SK-N-SH treated with all-trans-retinoic acid at 6 μM for 48 hours (cell line): ENCODE measurements around the gene FAM234B.

Experiments
- ATAC-seq: fragments of 200-7000 bp; cut with Tn5 transposase; 3 replicates; pipeline ENCODE4 v1.9.1; 2020; ENCODE audit warnings: mild to moderate bottlenecking, moderate library complexity
- ARNTL ChIP-seq: fragments of 450-650 bp; formaldehyde crosslinking; IDR thresholded peaks from 2 replicates; pipeline ENCODE4 v1.5.0; 2020; ENCODE audit warnings: low read depth, mild to moderate bottlenecking, moderate library complexity, borderline replicate concordance
- BACH2 ChIP-seq: fragments of 250-450 bp; sonication (Bioruptor Pico); IDR thresholded peaks from 2 replicates; pipeline ENCODE4 v1.9.0; 2021; ENCODE audit warnings: mild to moderate bottlenecking, borderline replicate concordance
- CREB5 ChIP-seq: fragments of 250-450 bp; sonication (Bioruptor Pico); IDR thresholded peaks from 2 replicates; pipeline ENCODE4 v1.5.1; 2020; ENCODE audit warnings: low read depth, mild to moderate bottlenecking, moderate library complexity
- CSDC2 ChIP-seq: fragments of 250-450 bp; sonication (Bioruptor Pico); IDR thresholded peaks from 2 replicates; pipeline ENCODE4 v1.5.0; 2020; ENCODE audit warnings: mild to moderate bottlenecking, moderate library complexity
- CSRNP3 ChIP-seq: fragments of 250-450 bp; sonication (Bioruptor Pico); IDR thresholded peaks from 2 replicates; pipeline ENCODE4 v1.5.1; 2021; ENCODE audit warnings: mild to moderate bottlenecking, moderate library complexity
- ESRRG ChIP-seq: fragments of 250-450 bp; sonication (Bioruptor Pico); IDR thresholded peaks from 2 replicates; pipeline ENCODE4 v1.6.1; 2021; ENCODE audit warnings: mild to moderate bottlenecking
- GLIS3 ChIP-seq: fragments of 250-450 bp; sonication (Bioruptor Pico); IDR thresholded peaks from 2 replicates; pipeline ENCODE4 v1.5.0; 2020; ENCODE audit warnings: mild to moderate bottlenecking, moderate library complexity
- ISL1 ChIP-seq: fragments of 250-450 bp; sonication (Bioruptor Pico); IDR thresholded peaks from 2 replicates; pipeline ENCODE4 v2.1.2; 2022; ENCODE audit warnings: mild to moderate bottlenecking, moderate library complexity
- OSR1 ChIP-seq: fragments of 250-450 bp; sonication (Bioruptor Pico); IDR thresholded peaks from 2 replicates; pipeline ENCODE4 v1.8.0; 2022; ENCODE audit warnings: moderate library complexity, mild to moderate bottlenecking, inconsistent platforms
- PATZ1 ChIP-seq: fragments of 250-450 bp; sonication (Bioruptor Pico); IDR thresholded peaks from 2 replicates; pipeline ENCODE4 v1.8.0; 2020; ENCODE audit warnings: mild to moderate bottlenecking, moderate library complexity, borderline replicate concordance
- POU6F1 ChIP-seq: fragments of 250-450 bp; sonication (Bioruptor Pico); IDR thresholded peaks from 2 replicates; pipeline ENCODE4 v1.8.0; 2021; ENCODE audit warnings: low read depth, mild to moderate bottlenecking, moderate library complexity, borderline replicate concordance
- PPARA ChIP-seq: fragments of 250-450 bp; sonication (Bioruptor Pico); IDR thresholded peaks from 2 replicates; pipeline ENCODE4 v1.5.0; 2020; ENCODE audit warnings: mild to moderate bottlenecking, borderline replicate concordance
- RARB ChIP-seq: fragments of 250-450 bp; sonication (Bioruptor Pico); IDR thresholded peaks from 2 replicates; pipeline ENCODE4 v1.8.0; 2021; ENCODE audit warnings: mild to moderate bottlenecking, moderate library complexity
- TCF4 ChIP-seq: fragments of 250-450 bp; sonication (Bioruptor Pico); IDR thresholded peaks from 2 replicates; pipeline ENCODE4 v1.8.0; 2021; ENCODE audit warnings: mild to moderate bottlenecking, moderate library complexity, borderline replicate concordance
- TOX ChIP-seq: fragments of 250-450 bp; sonication (Bioruptor Pico); IDR thresholded peaks from 2 replicates; pipeline ENCODE4 v1.8.0; 2021; ENCODE audit warnings: mild to moderate bottlenecking, moderate library complexity, borderline replicate concordance
- TSHZ2 ChIP-seq: fragments of 250-450 bp; sonication (Bioruptor Pico); IDR thresholded peaks from 2 replicates; pipeline ENCODE4 v1.5.0; 2020; ENCODE audit warnings: mild to moderate bottlenecking, moderate library complexity
- ZC3H10 ChIP-seq: fragments of 250-450 bp; sonication (Bioruptor Pico); IDR thresholded peaks from 2 replicates; pipeline ENCODE4 v1.5.1; 2021; ENCODE audit warnings: mild to moderate bottlenecking, moderate library complexity
- ZFP3 ChIP-seq: fragments of 250-450 bp; sonication (Bioruptor Pico); IDR thresholded peaks from 2 replicates; pipeline ENCODE4 v1.5.0; 2020; ENCODE audit warnings: mild to moderate bottlenecking, moderate library complexity
- ZNF565 ChIP-seq: fragments of 450-650 bp; formaldehyde crosslinking; conservative IDR thresholded peaks from 2 replicates; pipeline ENCODE4 v1.5.0; 2020; ENCODE audit warnings: low read depth, mild to moderate bottlenecking, moderate library complexity
- ZNF70 ChIP-seq: fragments of 450-650 bp; formaldehyde crosslinking; IDR thresholded peaks from 2 replicates; pipeline ENCODE4 v1.5.0; 2020; ENCODE audit warnings: mild to moderate bottlenecking, moderate library complexity
- ZNF8 ChIP-seq: fragments of 450-650 bp; formaldehyde crosslinking; IDR thresholded peaks from 2 replicates; pipeline ENCODE4 v1.5.0; 2020; ENCODE audit warnings: mild to moderate bottlenecking, moderate library complexity

Gene FAM234B

GRCh38 chr12:13044002-13044905 lies at the start of gene FAM234B:
Gene FAM234B, plus strand, starts transcription at chr12:13044381. Its CDS starts 23 bp downstream, at chr12:13044404.
- TF ChIP-seq TSHZ2 (no peak), CSDC2 (CRISPR knock-in tag) (no peak), BACH2 (CRISPR knock-in tag) (no peak), RARB (CRISPR knock-in tag) (no peak), POU6F1 (CRISPR knock-in tag) (no peak), ZC3H10 (no peak), PPARA (CRISPR knock-in tag) (no peak), ESRRG (no peak), ZNF565 (CRISPR knock-in tag) (no peak), TOX (CRISPR knock-in tag) (no peak), TCF4 (CRISPR knock-in tag) (no peak), GLIS3 (no peak), OSR1 (CRISPR knock-in tag) (no peak), ISL1 (no peak)
- ATAC-seq = peak; percentile 99

- TF ChIP-seq ESRRG (no peak), ISL1 (no peak), ARNTL (CRISPR knock-in tag) (no peak), ZNF70 (CRISPR knock-in tag) (no peak), BACH2 (CRISPR knock-in tag) (no peak), PPARA (CRISPR knock-in tag) (no peak), TCF4 (CRISPR knock-in tag) (no peak), PATZ1 (CRISPR knock-in tag) (no peak), ZFP3 (CRISPR knock-in tag) (no peak), CREB5 (CRISPR knock-in tag) (no peak)
- no peak for ATAC-seq
Measured at GRCh38 chr12:12995088-12995487, 49.1 kb upstream of the FAM234B start.

- TF ChIP-seq ZNF565 (CRISPR knock-in tag) = no peak
- no peak for TF ChIP-seq OSR1 (CRISPR knock-in tag)
- TF ChIP-seq ARNTL (CRISPR knock-in tag) = no peak
- TF ChIP-seq TCF4 (CRISPR knock-in tag) = no peak
- no peak for TF ChIP-seq ZFP3 (CRISPR knock-in tag)
- TF ChIP-seq ZNF8 = no peak
- TF ChIP-seq RARB (CRISPR knock-in tag) = no peak
- no peak for TF ChIP-seq TSHZ2
- TF ChIP-seq TOX (CRISPR knock-in tag) = no peak
- no peak for TF ChIP-seq ZC3H10
- no peak for TF ChIP-seq CSRNP3 (CRISPR knock-in tag)
- TF ChIP-seq ISL1 = no peak
- TF ChIP-seq PATZ1 (CRISPR knock-in tag) = no peak
- TF ChIP-seq, all 23 proteins: peak for 0
- ATAC-seq = no peak
Measured at GRCh38 chr12:12996209-12996608, 48.0 kb upstream of the FAM234B start.
